GM12892 (cell line): ENCODE data around the gene PLAU.
"Not testable (repeated sequence)": the region's sequence is repeated elsewhere in the genome, so short reads cannot be mapped to it uniquely, and the experiment has no call there.

ENCODE experiments used
- DNase-seq: peaks from one replicate; pipeline ENCODE4 v3.0.0; 2011; ENCODE audit not compliant: insufficient read length
- FAIRE-seq: peaks from 2 replicates; lab custom pipeline; 2011; peaks lifted over from hg19 to GRCh38; lab: Jason Lieb, UNC
- POLR2A ChIP-seq: IDR thresholded peaks from 2 replicates; pipeline ENCODE4 v1.6.1; 2011; ENCODE audit warnings: low read depth, low read length, control low read depth
- POLR2AphosphoS5 ChIP-seq: IDR thresholded peaks from 2 replicates; pipeline ENCODE4 v1.6.1; 2011; ENCODE audit warnings: low read depth, low read length, control low read depth
- TAF1 ChIP-seq: IDR thresholded peaks from 2 replicates; pipeline ENCODE4 v1.6.1; 2011; ENCODE audit warnings: low read depth, mild to moderate bottlenecking, control low read depth, low read length, borderline replicate concordance

The PLAU gene

GRCh38 chr10:73920089-73920488, 9.2 kb downstream of the PLAU start:
- no peak for TF ChIP-seq TAF1
- TF ChIP-seq POLR2AphosphoS5, result no peak
- TF ChIP-seq POLR2A, result no peak
- FAIRE-seq, result no peak
- DNase-seq, result peak; percentile 45

GRCh38 chr10:73922007-73922863, 11.3 kb downstream of the PLAU start:
- DNase-seq (no peak), FAIRE-seq (peak; percentile 57)
- no peak for TF ChIP-seq POLR2A
- no peak for TF ChIP-seq POLR2AphosphoS5
- no peak for TF ChIP-seq TAF1

GRCh38 chr10:73922864-73923133, 11.9 kb downstream of the PLAU start:
- FAIRE-seq, result no peak

GRCh38 chr10:73923935-73924598, 13.1 kb downstream of the PLAU start:
- TF ChIP-seq POLR2A (no peak), TAF1 (no peak), POLR2AphosphoS5 (no peak)
- no peak for FAIRE-seq
- DNase-seq, result no peak

More at GRCh38 chr10:73922864-73923133, 11.9 kb downstream of the PLAU start:
- TF ChIP-seq POLR2AphosphoS5 (no peak), TAF1 (no peak), POLR2A (no peak)
- DNase-seq, result no peak

GRCh38 chr10:73924935-73925334, 14.0 kb downstream of the PLAU start:
- no peak for FAIRE-seq
- TF ChIP-seq TAF1 (no peak), POLR2AphosphoS5 (no peak)
- DNase-seq, result no peak

GRCh38 chr10:73925539-73925938, 14.6 kb downstream of the PLAU start:
- TF ChIP-seq TAF1 (no peak), POLR2AphosphoS5 (no peak), POLR2A (no peak)
- no peak for DNase-seq
- FAIRE-seq, result no peak

GRCh38 chr10:73926152-73926764, 15.3 kb downstream of the PLAU start:
- TF ChIP-seq POLR2AphosphoS5, result no peak
- no peak for TF ChIP-seq POLR2A
- no peak for TF ChIP-seq TAF1
- DNase-seq (no peak), FAIRE-seq (no peak)

GRCh38 chr10:73930630-73931327, 19.8 kb downstream of the PLAU start:
- FAIRE-seq, result not testable (repeated sequence)

GRCh38 chr10:73931767-73932619, 21.1 kb downstream of the PLAU start:
- DNase-seq (peak; percentile 53), FAIRE-seq (peak; percentile 69)
- TF ChIP-seq TAF1 (no peak), POLR2AphosphoS5 (no peak), POLR2A (no peak)

More at GRCh38 chr10:73930630-73931327, 19.8 kb downstream of the PLAU start:
- DNase-seq, result not testable (repeated sequence)

- no peak for TF ChIP-seq POLR2AphosphoS5
- TF ChIP-seq TAF1, result no peak
- no peak for TF ChIP-seq POLR2A
- no peak for DNase-seq
- FAIRE-seq, result peak; percentile 48
Measured at GRCh38 chr10:73932620-73933112, 21.7 kb downstream of the PLAU start.

GRCh38 chr10:73934074-73934473, 23.1 kb downstream of the PLAU start:
- DNase-seq, result no peak
- FAIRE-seq, result no peak
- no peak for TF ChIP-seq TAF1
